Left lung (tissue), 10 donors: ENCODE measurements around the gene HS3ST2. TPM values are rescaled to one million over a fixed set of nuclear protein-coding genes. Genes with fewer than 3 reads are reported as not detected.

Experiments used
- ATAC-seq: fragments of 200-7000 bp; cut with Tn5 transposase; one replicate; pipeline ENCODE4 v1.9.1; 2020; ENCODE audit warnings: moderate library complexity
- DNase-seq, 4 donors: peaks; one replicate each; pipeline ENCODE4 v3.0.0-alpha.2; 2013 to 2020
- H3K27ac ChIP-seq, 2 donors: fragments of 200-600 bp; sonication (generic) in 1 of 2; one replicate each; pipeline versions ENCODE4 v1.5.0 to v1.8.0; 2020 to 2021
- H3K27me3 ChIP-seq, 2 donors: fragments of 200-600 bp; sonication (generic) in 1 of 2; one replicate each; pipeline versions ENCODE4 v1.5.0 to v1.8.0; 2020 to 2021
- H3K36me3 ChIP-seq, 2 donors: fragments of 200-600 bp; sonication (generic) in 1 of 2; one replicate each; pipeline versions ENCODE4 v1.5.0 to v1.8.0; 2020 to 2021
- H3K4me1 ChIP-seq, 2 donors: fragments of 200-600 bp; one replicate each; pipeline ENCODE4 v1.8.0; 2021
- H3K4me3 ChIP-seq, 2 donors: fragments of 200-600 bp; sonication (generic) in 1 of 2; one replicate each; pipeline versions ENCODE4 v1.5.0 to v1.8.0; 2020 to 2021; ENCODE audit warnings: mild to moderate bottlenecking in 1 of 2
- H3K9me3 ChIP-seq, 2 donors: fragments of 200-600 bp; sonication (generic) in 1 of 2; one replicate each; pipeline versions ENCODE4 v1.5.0 to v1.8.0; 2020 to 2021
- CTCF ChIP-seq, 2 donors: fragments of 200-600 bp; sonication (generic) in 1 of 2; IDR thresholded peaks; one replicate each; pipeline versions ENCODE4 v1.5.0 to v1.8.0; 2021; ENCODE audit warnings: antibody characterized with exemption in 2 of 2
- intact Hi-C, 2 donors: fragments of 100-400 bp; cut with DNase I; formaldehyde crosslinking; loops; one replicate each; pipeline versions ENCODE4 v1.11.2 to v1.14.2; 2022
- polyA plus RNA-seq, 6 donors: library from polyadenylated mRNA; unstranded; fragments of 120-200 nt; gene quantifications; one replicate each; pipeline ENCODE4 v1.2.1, GENCODE V29; 2013; ENCODE audit not compliant: insufficient read length in 6 of 6
- total RNA-seq, 2 donors: library from RNA; stranded (reverse); fragmentation: NEBNext Ultra II Directional; extraction: Animal tissue kit (Norgen Biotek cat#: 25700); gene quantifications; one replicate each; pipeline ENCODE4 v1.2.1, GENCODE V29; 2021
- donor health status: DM: no; HTN: yes; CAD: no.
- donor health status: DM: no; HTN: no; CAD: no.

HS3ST2 gene
- total and polyA plus RNA-seq, 8 donors, result 0.07 to 8.6 (median 3.2) TPM; not detected in 4

DNA sequence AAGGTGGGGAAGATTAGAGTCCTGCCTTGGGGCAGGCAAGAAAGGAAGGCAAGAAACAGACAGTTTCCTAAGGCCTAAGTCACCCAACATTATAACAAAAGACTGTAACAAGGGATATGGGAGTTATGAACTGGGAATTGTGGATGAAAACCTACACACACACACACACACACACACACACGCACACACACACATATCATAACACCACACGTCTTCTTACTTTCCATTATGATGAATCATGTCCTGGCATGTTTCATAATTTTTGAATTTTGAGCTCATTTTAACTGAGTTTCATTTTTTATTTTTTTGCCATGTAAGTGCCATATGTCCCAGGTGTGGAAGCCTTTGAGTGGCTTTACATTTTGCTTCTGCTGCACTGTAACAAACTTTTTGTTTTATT, 29.9 kb downstream of the HS3ST2 start:
- H3K4me3 ChIP-seq, result no peak overlapping the region
- no peak for TF ChIP-seq CTCF (IDR thresholded peaks at IDR 0.05)
- no peaks in the 10 kb centered on the region for H3K9me3 ChIP-seq
- DNase-seq, result no peak
- no peak for ATAC-seq
- H3K36me3 ChIP-seq, result no peaks in the 10 kb centered on the region
- H3K27me3 ChIP-seq, result peaks cover 0 to 19% of the 10 kb centered on the region in 2 donors
- no peak overlapping the region for H3K27ac ChIP-seq
- intact Hi-C loops, result no loop called here
- no peaks in the 10 kb centered on the region for H3K4me1 ChIP-seq

DNA sequence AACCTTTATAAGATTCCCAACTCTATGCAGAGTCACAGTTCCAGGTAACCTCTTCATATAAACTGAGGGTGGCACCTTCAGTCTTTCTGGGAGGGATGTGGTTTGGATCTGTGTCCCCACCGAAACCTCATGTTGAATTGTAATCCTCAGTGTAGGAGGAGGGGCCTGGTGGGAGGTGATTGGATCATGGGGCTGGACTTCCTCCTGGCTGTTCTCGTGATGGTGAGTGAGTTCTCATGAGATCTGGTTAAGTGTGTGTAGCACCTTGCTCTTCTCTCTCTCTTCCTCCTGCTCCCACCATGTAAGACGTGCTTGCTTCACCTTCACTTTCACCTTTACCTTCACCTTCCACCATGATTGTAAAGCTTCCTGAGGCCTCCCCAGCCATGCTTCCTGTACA, 30.5 kb downstream of the HS3ST2 start:
- ATAC-seq (no peak), DNase-seq (no peak)
- Histone ChIP-seq H3K4me3 (no peak overlapping the region), H3K27me3 (peaks cover 0 to 24% of the 10 kb centered on the region in 2 donors), H3K4me1 (no peaks in the 10 kb centered on the region), H3K9me3 (no peaks in the 10 kb centered on the region), H3K36me3 (no peaks in the 10 kb centered on the region), H3K27ac (no peak overlapping the region)
- intact Hi-C loops, result no loop called here
- TF ChIP-seq CTCF (IDR thresholded peaks at IDR 0.05), result no peak

GRCh38 chr16:22847100-22847499, 33.1 kb downstream of the HS3ST2 start:
- ATAC-seq (no peak), DNase-seq (no peak)
- no peak overlapping the region for H3K4me3 ChIP-seq
- intact Hi-C loops, result no loop called here
- no peak overlapping the region for H3K27ac ChIP-seq
- no peaks in the 10 kb centered on the region for H3K4me1 ChIP-seq
- H3K36me3 ChIP-seq, result no peaks in the 10 kb centered on the region
- H3K27me3 ChIP-seq, result peaks cover 0 to 30% of the 10 kb centered on the region in 2 donors
- H3K9me3 ChIP-seq, result no peaks in the 10 kb centered on the region
- TF ChIP-seq CTCF (IDR thresholded peaks at IDR 0.05), result no peak

DNA sequence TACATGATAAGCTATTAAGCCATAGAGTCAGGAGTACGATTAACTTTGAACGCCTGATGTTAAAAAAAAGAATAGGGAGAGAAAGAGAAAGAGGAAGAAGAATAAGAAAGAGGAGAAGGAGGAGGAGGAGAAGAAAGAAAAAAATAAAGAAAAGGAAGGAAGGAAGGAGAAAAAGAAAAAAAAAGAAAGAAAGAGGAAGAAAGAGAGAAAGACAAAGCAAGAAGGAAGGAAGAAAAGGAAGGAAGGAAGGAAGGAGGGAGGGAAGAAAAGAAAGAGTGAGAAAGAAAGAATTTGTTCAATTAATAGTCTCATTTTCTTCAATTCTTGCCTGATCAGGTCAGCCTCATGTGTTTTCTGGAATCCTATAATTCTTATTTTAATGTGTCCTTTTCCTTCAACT, 33.7 kb downstream of the HS3ST2 start:
- Histone ChIP-seq H3K4me1 (no peaks in the 10 kb centered on the region), H3K9me3 (no peaks in the 10 kb centered on the region), H3K27me3 (peaks cover 0 to 24% of the 10 kb centered on the region in 2 donors), H3K27ac (no peak overlapping the region), H3K4me3 (no peak overlapping the region), H3K36me3 (no peaks in the 10 kb centered on the region)
- no peak for TF ChIP-seq CTCF (IDR thresholded peaks at IDR 0.05)
- ATAC-seq (no peak), DNase-seq (no peak)
- intact Hi-C loops, result no loop called here

DNA sequence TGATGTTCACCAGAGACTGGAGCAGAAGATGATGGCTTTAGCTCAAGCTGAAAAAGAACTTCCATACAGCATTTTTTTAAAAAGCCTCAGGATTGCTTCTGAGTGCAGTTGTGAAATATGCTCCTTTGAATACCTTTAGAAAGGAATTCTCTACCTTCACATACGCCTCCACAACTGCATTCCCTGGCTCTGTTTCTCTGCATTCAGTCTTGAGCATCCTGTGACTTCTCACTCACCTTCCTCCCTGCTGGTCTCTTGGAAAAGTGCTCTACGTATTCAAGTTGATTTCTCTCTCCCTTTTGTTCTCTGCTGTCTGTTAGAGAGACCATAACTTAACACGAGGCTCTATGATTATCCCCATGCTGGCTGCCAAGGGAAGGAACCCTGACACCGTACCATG, 34.5 kb downstream of the HS3ST2 start:
- Histone ChIP-seq H3K9me3 (no peaks in the 10 kb centered on the region), H3K27ac (no peak overlapping the region), H3K36me3 (no peaks in the 10 kb centered on the region), H3K4me3 (no peak overlapping the region), H3K27me3 (peaks cover 0 to 23% of the 10 kb centered on the region in 2 donors), H3K4me1 (no peaks in the 10 kb centered on the region)
- intact Hi-C loops, result no loop called here
- ATAC-seq (no peak), DNase-seq (no peak)
- no peak for TF ChIP-seq CTCF (IDR thresholded peaks at IDR 0.05)
